Esophagus mucosa (tissue), 1 donor: ENCODE measurements around the gene GLIPR2. TPM values are rescaled to one million over a fixed set of nuclear protein-coding genes. Genes with fewer than 3 reads are reported as not detected.
A peak's percentile ranks its signal among the peaks of the same experiment; 100 is the strongest.
"Not testable (repeated sequence)": the region's sequence is repeated elsewhere in the genome, so short reads cannot be mapped to it uniquely, and the experiment has no call there.

ENCODE experiments used
- ATAC-seq: fragments of 200-7000 bp; cut with Tn5 transposase; one replicate; pipeline ENCODE4 v1.9.1; 2020
- total RNA-seq: library from RNA; stranded (reverse); gene quantifications from one replicate; pipeline ENCODE4 v1.2.4, GENCODE V29; 2023
- donor health status: DM: yes; HTN: yes; CAD: no.

Gene GLIPR2
- total RNA-seq, 1 donor from 2014 or later = 8.8 TPM

- ATAC-seq = no peak
These were observed 27.2 kb downstream of the GLIPR2 start for GRCh38 chr9:36163786-36164170.

GRCh38 chr9:36164372-36164771 is 27.8 kb downstream of the GLIPR2 start:
- ATAC-seq = no peak

GRCh38 chr9:36164989-36165388 is 28.5 kb downstream of the GLIPR2 start:
- no peak for ATAC-seq

DNA sequence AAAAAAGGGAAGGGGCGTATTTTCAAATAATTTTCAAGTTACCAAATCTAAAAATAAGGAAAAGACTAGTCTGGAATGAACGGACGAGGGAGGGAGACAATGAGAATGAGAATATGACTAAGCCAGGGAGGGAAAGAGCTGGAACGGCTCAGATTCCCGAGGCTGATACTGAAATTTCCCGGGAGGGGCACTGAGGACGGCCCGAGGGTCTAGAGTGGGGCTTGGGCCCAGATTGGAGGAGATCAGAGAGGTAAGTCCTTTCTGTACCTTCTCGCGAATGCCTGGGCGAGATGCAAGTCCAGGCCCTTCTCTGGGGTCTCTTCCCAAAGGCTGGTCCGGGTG is 29.3 kb downstream of the GLIPR2 start:
- no peak for ATAC-seq

DNA sequence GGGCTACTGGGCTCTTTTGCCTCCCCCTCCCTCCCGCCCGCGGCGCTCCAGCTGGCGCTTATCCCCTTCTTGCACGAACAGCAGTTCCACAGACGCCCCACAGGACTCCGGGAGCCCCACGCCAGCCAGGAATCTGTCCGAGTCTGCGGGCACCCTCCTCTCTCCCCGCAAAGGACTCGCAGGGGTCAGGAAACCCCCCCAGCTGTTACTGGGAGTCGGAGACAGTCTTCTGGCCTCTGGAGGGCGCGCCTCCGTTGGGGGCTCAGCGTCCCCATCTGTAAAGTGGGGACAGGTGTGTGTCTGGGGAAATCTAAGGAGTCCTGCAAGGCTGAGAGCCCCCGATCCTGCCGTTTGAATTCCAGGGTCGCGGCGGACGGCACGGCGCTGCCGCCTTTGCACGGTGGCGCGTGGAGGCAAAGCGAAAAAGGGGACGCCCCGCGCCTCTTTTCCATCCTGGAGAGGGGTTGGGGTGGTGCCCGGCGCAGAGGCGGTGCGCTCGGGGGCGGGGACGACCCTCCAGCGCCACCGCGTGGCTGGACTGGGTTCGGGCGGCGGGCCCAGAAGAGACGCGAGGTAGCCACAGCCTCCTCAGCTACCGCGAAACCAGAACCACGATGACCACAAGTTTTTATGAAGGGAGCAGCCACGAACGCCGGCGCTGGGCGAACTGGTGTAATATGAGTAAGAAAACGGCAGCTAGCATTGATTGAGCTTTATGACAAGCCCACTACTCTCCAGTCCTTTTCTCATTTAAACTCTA is 29.8 kb downstream of the GLIPR2 start:
- ATAC-seq = peak; percentile 95

GRCh38 chr9:36169166-36169565 is 32.6 kb downstream of the GLIPR2 start, which contains the start of gene CCIN:
Gene CCIN, plus strand, starts transcription at chr9:36169388. Its CDS starts 115 bp downstream, at chr9:36169503.
- no peak for ATAC-seq

DNA sequence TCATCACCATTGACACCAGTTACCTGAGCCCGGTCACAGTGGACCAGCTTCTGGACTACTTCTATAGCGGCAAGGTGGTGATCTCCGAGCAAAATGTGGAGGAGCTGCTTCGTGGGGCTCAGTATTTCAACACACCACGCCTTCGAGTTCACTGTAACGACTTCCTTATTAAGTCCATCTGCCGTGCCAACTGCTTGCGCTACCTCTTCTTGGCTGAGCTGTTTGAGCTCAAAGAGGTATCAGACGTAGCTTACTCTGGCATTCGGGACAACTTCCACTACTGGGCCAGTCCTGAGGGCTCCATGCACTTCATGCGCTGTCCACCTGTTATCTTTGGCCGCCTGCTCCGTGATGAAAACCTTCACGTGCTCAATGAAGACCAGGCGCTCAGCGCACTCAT is 33.2 kb downstream of the GLIPR2 start:
- no peak for ATAC-seq

DNA sequence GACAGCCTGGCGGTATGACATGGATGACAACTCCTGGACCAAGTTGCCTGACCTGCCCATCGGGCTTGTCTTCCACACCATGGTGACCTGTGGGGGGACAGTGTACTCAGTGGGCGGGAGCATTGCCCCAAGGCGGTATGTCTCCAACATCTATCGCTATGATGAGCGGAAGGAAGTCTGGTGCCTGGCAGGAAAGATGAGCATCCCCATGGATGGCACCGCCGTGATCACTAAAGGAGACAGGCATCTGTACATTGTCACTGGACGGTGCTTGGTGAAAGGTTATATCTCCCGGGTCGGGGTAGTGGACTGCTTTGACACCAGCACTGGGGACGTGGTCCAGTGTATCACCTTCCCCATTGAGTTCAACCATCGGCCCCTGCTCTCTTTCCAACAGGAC is 34.0 kb downstream of the GLIPR2 start:
- no peak for ATAC-seq

DNA sequence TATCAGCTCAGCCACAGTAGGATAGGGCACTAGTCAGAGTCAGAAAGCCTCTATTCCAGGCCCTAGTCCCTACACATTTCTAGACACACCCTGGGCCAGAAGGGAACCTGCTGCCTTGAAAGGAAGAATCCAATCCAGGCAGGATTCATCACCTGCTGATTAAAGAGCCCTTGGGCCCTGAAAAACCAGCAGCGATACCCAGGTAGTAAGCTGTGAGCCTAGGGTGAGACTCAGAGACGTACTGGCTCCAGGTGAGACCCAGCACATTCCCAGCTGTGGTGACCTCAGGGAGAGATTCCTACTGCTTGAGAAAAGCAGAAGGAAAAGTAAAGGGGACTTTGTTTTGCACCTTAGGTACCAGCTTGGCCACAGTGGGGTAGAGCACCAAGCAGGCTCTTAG is 37.3 kb downstream of the GLIPR2 start:
- no peak for ATAC-seq

- ATAC-seq = no peak
These were observed 37.7 kb downstream of the GLIPR2 start for GRCh38 chr9:36174271-36174670.

- no peak for ATAC-seq
These were observed 38.2 kb downstream of the GLIPR2 start for GRCh38 chr9:36174731-36175130.

DNA sequence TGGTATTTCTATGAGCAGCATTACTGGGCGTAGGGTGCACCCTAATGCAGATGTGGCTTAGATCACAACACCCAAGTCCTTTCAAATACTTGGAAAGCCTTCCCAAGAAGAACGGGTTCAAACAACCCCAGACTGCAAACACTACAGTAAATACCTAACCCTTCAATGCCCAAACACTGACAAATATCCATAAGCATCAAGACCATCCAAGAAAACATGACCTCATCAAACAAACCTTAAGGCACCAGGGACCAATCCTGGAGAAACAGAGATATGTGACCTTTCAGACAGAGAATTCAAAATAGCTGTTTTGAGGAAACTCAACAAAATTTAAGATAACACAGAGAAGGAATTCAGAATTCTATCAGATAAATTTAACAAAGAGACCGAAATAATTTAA is 38.7 kb downstream of the GLIPR2 start:
- ATAC-seq = not testable (repeated sequence)

DNA sequence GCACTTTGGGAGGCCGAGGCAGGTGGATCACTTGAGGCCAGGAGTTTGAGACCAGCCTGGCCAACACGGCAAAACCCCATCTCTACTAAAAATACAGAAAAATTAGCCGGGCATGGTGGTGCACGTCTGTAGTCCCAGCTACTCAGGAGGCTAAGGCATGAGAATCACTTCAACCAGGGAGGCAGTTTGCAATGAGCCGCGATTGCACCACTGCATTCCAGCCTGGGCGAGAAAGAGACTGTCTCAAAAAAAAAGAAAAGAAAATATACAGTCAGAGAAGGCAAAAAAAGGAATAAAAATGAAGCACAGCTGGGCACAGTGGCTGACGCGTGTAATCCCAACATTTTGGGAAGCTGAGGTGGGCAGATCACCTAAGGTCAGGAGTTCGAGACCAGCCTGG is 40.0 kb downstream of the GLIPR2 start:
- ATAC-seq = not testable (repeated sequence)

GRCh38 chr9:36177571-36177970 is 41.0 kb downstream of the GLIPR2 start:
- no peak for ATAC-seq

GRCh38 chr9:36180243-36180642 is 43.7 kb downstream of the GLIPR2 start:
- not testable (repeated sequence) for ATAC-seq

GRCh38 chr9:36187414-36187813 is 50.9 kb downstream of the GLIPR2 start:
- no peak for ATAC-seq

GRCh38 chr9:36188212-36188611 is 51.7 kb downstream of the GLIPR2 start:
- ATAC-seq = no peak

GRCh38 chr9:36189976-36190375 is 53.4 kb downstream of the GLIPR2 start:
- no peak for ATAC-seq

GRCh38 chr9:36190388-36191289 is 54.1 kb downstream of the GLIPR2 start, which contains the start of gene CLTA:
Gene CLTA, plus strand, starts transcription at chr9:36190921. Its CDS starts 136 bp downstream, at chr9:36191057.
- peak; percentile 99 for ATAC-seq

GRCh38 chr9:36191290-36191645 is 54.7 kb downstream of the GLIPR2 start:
- peak; percentile 23 for ATAC-seq

GRCh38 chr9:36191686-36192085 is 55.2 kb downstream of the GLIPR2 start:
- ATAC-seq = no peak

DNA sequence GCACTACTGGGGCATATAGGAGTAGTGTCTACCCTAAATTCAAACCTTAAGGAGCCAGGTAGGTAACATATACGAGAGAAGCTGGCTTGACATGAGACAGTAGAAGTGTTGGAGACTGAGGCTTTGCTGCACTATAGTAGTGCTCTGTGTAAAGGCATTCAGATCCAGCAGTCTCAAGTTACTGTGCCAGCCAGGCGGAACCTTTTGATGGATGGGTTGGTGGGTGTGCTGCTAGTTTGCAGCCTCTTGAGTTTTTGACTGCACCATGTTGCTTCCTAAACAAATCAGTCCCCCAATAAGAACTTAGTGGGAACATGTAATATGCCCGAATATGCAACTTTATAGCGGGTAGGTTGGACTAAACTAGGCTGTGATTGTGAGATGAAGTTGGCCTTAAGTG is 55.7 kb downstream of the GLIPR2 start:
- ATAC-seq = no peak

GRCh38 chr9:36193023-36193422 is 56.5 kb downstream of the GLIPR2 start:
- no peak for ATAC-seq
